H1 (cell line): ENCODE data around the gene A3GALT2. TPM values are rescaled to one million over a fixed set of nuclear protein-coding genes. Genes with fewer than 3 reads are reported as not detected.

Experiments
- CTCF ChIA-PET: fragments of 300-600 bp; sonication (Branson Sonifier 250); formaldehyde crosslinking; loops from one replicate; lab custom pipeline; 2021; ENCODE audit not compliant: partially characterized antibody; lab: Charles Lee
- POLR2A ChIA-PET: fragments of 300-600 bp; sonication (Branson Sonifier 250); formaldehyde crosslinking; loops from one replicate; lab custom pipeline; 2021; ENCODE audit warnings: inconsistent platforms; ENCODE audit not compliant: partially characterized antibody; lab: Charles Lee
- DNase-seq, 2 experiments: peaks; one replicate each; pipeline versions ENCODE4 v3.0.0 to v3.0.0-alpha.2; 2010 to 2022; ENCODE audit warnings: low spot score in 2 of 2, low read depth in 1 of 2, mixed read lengths in 1 of 2
- FAIRE-seq: peaks from 2 replicates; lab custom pipeline; 2011; peaks lifted over from hg19 to GRCh38; lab: Jason Lieb, UNC
- H2AFZ ChIP-seq: 2 replicates; pipeline ENCODE4 v1.8.1; 2012; ENCODE audit warnings: low read length, inconsistent platforms
- H2AK5ac ChIP-seq: 2 replicates; pipeline ENCODE4 v1.6.1; 2013; ENCODE audit warnings: low read depth, low read length
- H2BK120ac ChIP-seq: replicated peaks from 2 replicates; pipeline ENCODE3; 2013; ENCODE audit warnings: low read depth, low read length, inconsistent platforms
- H2BK12ac ChIP-seq: 2 replicates; pipeline ENCODE4 v1.6.1; 2013; ENCODE audit warnings: low read depth, low read length
- H2BK15ac ChIP-seq: 2 replicates; pipeline ENCODE4 v1.6.1; 2013; ENCODE audit warnings: low read length
- H2BK20ac ChIP-seq: 2 replicates; pipeline ENCODE4 v1.6.1; 2013; ENCODE audit warnings: low read length
- H2BK5ac ChIP-seq: 2 replicates; pipeline ENCODE4 v1.6.1; 2013; ENCODE audit warnings: low read depth, low read length
- H3K14ac ChIP-seq: 2 replicates; pipeline ENCODE4 v1.6.1; 2013; ENCODE audit warnings: inconsistent platforms; ENCODE audit not compliant: insufficient read length
- H3K18ac ChIP-seq: 2 replicates; pipeline ENCODE4 v1.6.1; 2013; ENCODE audit warnings: low read length; ENCODE audit errors: extremely low read depth
- H3K23ac ChIP-seq: 2 replicates; pipeline ENCODE4 v1.6.1; 2013; ENCODE audit warnings: inconsistent platforms; ENCODE audit not compliant: insufficient read length
- H3K23me2 ChIP-seq: 2 replicates; pipeline ENCODE4 v1.6.1; 2013; ENCODE audit warnings: low read depth, low read length
- H3K27ac ChIP-seq: 2 replicates; pipeline ENCODE4 v1.6.1; 2011; ENCODE audit warnings: low read depth, low read length, inconsistent platforms
- H3K27me3 ChIP-seq, 4 experiments: replicated peaks in 1 of 4; 1 replicate in 1 of 4; 2 replicates in 3 of 4; pipeline versions ENCODE4 v1.6.1 to v1.8.1; 2011 to 2013; ENCODE audit warnings: low read length in 3 of 4, mild to moderate bottlenecking in 3 of 4, inconsistent platforms in 2 of 4, mixed read lengths in 2 of 4, moderate library complexity in 1 of 4; ENCODE audit not compliant: control insufficient read depth in 3 of 4, insufficient read depth in 3 of 4; ENCODE audit errors: extremely low read depth in 1 of 4
- H3K36me3 ChIP-seq, 4 experiments: 2 replicates each; pipeline versions ENCODE4 v1.6.1 to v1.8.1; 2011 to 2013; ENCODE audit warnings: mild to moderate bottlenecking in 4 of 4, low read length in 3 of 4, moderate library complexity in 2 of 4, control low read depth in 1 of 4, inconsistent platforms in 1 of 4; ENCODE audit not compliant: insufficient read depth in 4 of 4, control insufficient read depth in 2 of 4
- H3K4ac ChIP-seq: replicated peaks from 2 replicates; pipeline ENCODE3; 2013; ENCODE audit warnings: low read length, low read depth, mixed read lengths, inconsistent platforms; ENCODE audit not compliant: insufficient read length
- H3K4me1 ChIP-seq, 4 experiments: replicated peaks in 1 of 4; 1 replicate in 1 of 4; 2 replicates in 3 of 4; pipeline versions ENCODE4 v1.6.1 to v1.8.1; 2011 to 2013; ENCODE audit warnings: low read length in 3 of 4, inconsistent platforms in 2 of 4, mixed read lengths in 1 of 4; ENCODE audit not compliant: insufficient read depth in 4 of 4, control insufficient read depth in 3 of 4
- H3K4me2 ChIP-seq, 2 experiments: 2 replicates each; pipeline versions ENCODE4 v1.6.1 to v1.8.1; 2011 to 2013; ENCODE audit warnings: low read depth in 2 of 2, low read length in 2 of 2, control low read depth in 1 of 2, inconsistent platforms in 1 of 2, mild to moderate bottlenecking in 1 of 2; ENCODE audit not compliant: insufficient read depth in 1 of 2
- H3K4me3 ChIP-seq, 4 experiments: fragments of 200-600, 300-600 bp in 1 of 4; sonication (generic), shearing (Covaris generic), sonication (Bioruptor Twin) in 1 of 4; 2 replicates each; pipeline versions ENCODE4 v1.5.1 to v1.8.1; 2011 to 2016; ENCODE audit warnings: low read length in 4 of 4, low read depth in 3 of 4, control low read depth in 2 of 4, inconsistent platforms in 2 of 4, mild to moderate bottlenecking in 2 of 4, mixed read lengths in 1 of 4, moderate library complexity in 1 of 4; ENCODE audit not compliant: insufficient read depth in 2 of 4; ENCODE audit errors: extremely low read depth in 1 of 4
- H3K56ac ChIP-seq: replicated peaks from 2 replicates; pipeline ENCODE3; 2013; ENCODE audit warnings: low read depth, mild to moderate bottlenecking, mixed read lengths, low read length, inconsistent platforms; ENCODE audit not compliant: insufficient read length
- H3K79me1 ChIP-seq: 2 replicates; pipeline ENCODE4 v1.6.1; 2013; ENCODE audit warnings: low read depth, low read length, control low read depth
- H3K79me2 ChIP-seq, 2 experiments: 2 replicates each; pipeline versions ENCODE4 v1.6.1 to v1.8.1; 2012 to 2013; ENCODE audit warnings: low read length in 2 of 2, mild to moderate bottlenecking in 2 of 2, inconsistent platforms in 1 of 2; ENCODE audit not compliant: insufficient read depth in 2 of 2, control insufficient read depth in 1 of 2
- H3K9ac ChIP-seq, 4 experiments: replicated peaks in 1 of 4; 1 replicate in 1 of 4; 2 replicates in 3 of 4; pipeline versions ENCODE4 v1.6.1 to v1.8.1; 2011 to 2013; ENCODE audit warnings: low read depth in 3 of 4, low read length in 3 of 4, control low read depth in 2 of 4, mild to moderate bottlenecking in 2 of 4, moderate library complexity in 2 of 4, inconsistent platforms in 1 of 4; ENCODE audit errors: extremely low read depth in 1 of 4
- H3K9me3 ChIP-seq, 2 experiments: 2 replicates each; pipeline versions ENCODE4 v1.6.1 to v1.8.1; 2012 to 2013; ENCODE audit warnings: mild to moderate bottlenecking in 2 of 2, moderate library complexity in 2 of 2, control low read depth in 1 of 2, inconsistent platforms in 1 of 2, low read depth in 1 of 2, low read length in 1 of 2, mixed read lengths in 1 of 2; ENCODE audit not compliant: insufficient read depth in 2 of 2
- H4K20me1 ChIP-seq, 2 experiments: replicated peaks in 1 of 2; 2 replicates each; pipeline versions ENCODE3 to v1.8.1; 2011 to 2013; ENCODE audit warnings: inconsistent platforms in 2 of 2, low read length in 2 of 2, mild to moderate bottlenecking in 1 of 2; ENCODE audit not compliant: insufficient read depth in 2 of 2, control insufficient read depth in 1 of 2
- H4K5ac ChIP-seq: 2 replicates; pipeline ENCODE4 v1.6.1; 2013; ENCODE audit warnings: low read length, low read depth, mixed read lengths, inconsistent platforms; ENCODE audit not compliant: insufficient read length
- H4K8ac ChIP-seq: 2 replicates; pipeline ENCODE4 v1.8.0; 2013; ENCODE audit warnings: mild to moderate bottlenecking, moderate library complexity, low read length, inconsistent platforms; ENCODE audit not compliant: insufficient read depth; ENCODE audit errors: extremely low read depth
- H4K91ac ChIP-seq: replicated peaks from 2 replicates; pipeline ENCODE3; 2013; ENCODE audit warnings: low read length, mixed read lengths, inconsistent platforms; ENCODE audit not compliant: insufficient read length
- BACH1 ChIP-seq: IDR thresholded peaks from 2 replicates; pipeline ENCODE4 v1.6.1; 2012; ENCODE audit warnings: low read length, improper control_type of control experiment
- CREB1 ChIP-seq: IDR thresholded peaks from 2 replicates; pipeline ENCODE4 v1.6.1; 2012; ENCODE audit warnings: inconsistent platforms
- CTBP2 ChIP-seq: IDR thresholded peaks from 2 replicates; pipeline ENCODE4 v1.7.0; 2011; ENCODE audit warnings: borderline replicate concordance, mild to moderate bottlenecking, moderate library complexity, mixed read lengths, low read length; ENCODE audit not compliant: insufficient read depth, insufficient read length
- EGR1 ChIP-seq: IDR thresholded peaks from 2 replicates; pipeline ENCODE4 v1.6.1; 2011; ENCODE audit warnings: low read depth, low read length, borderline replicate concordance
- JUN ChIP-seq: IDR thresholded peaks from 2 replicates; pipeline ENCODE4 v1.6.1; 2011; ENCODE audit warnings: low read depth, mild to moderate bottlenecking, improper control_type of control experiment, low read length
- KDM1A ChIP-seq: fragments of 200-600, 300-600 bp; sonication (generic); IDR thresholded peaks from 2 replicates; pipeline ENCODE4 v1.7.1; 2016; ENCODE audit warnings: mild to moderate bottlenecking, low read length, borderline replicate concordance
- MAX ChIP-seq: IDR thresholded peaks from 2 replicates; pipeline ENCODE4 v1.6.1; 2012; ENCODE audit warnings: inconsistent platforms
- POU5F1 ChIP-seq: IDR thresholded peaks from 2 replicates; pipeline ENCODE4 v1.6.1; 2011; ENCODE audit warnings: low read depth, mild to moderate bottlenecking, low read length, moderate library complexity
- RBBP5 ChIP-seq: IDR thresholded peaks from 2 replicates; pipeline ENCODE4 v1.7.1; 2012; ENCODE audit warnings: low read depth, mild to moderate bottlenecking, inconsistent platforms, low read length, moderate library complexity, borderline replicate concordance
- SIRT6 ChIP-seq: IDR thresholded peaks from one replicate; pipeline ENCODE4 v1.7.1; 2012; ENCODE audit warnings: low read length, inconsistent platforms
- SP1 ChIP-seq: IDR thresholded peaks from 2 replicates; pipeline ENCODE4 v1.6.1; 2011; ENCODE audit warnings: low read depth, low read length
- SP2 ChIP-seq: IDR thresholded peaks from 2 replicates; pipeline ENCODE4 v1.6.1; 2012; ENCODE audit warnings: mild to moderate bottlenecking, low read length, inconsistent platforms
- WGBS, 2 experiments: shearing (Covaris generic) in 1 of 2; methylation state at CpG; one replicate each; pipeline versions ENCODE4 v1.1.6 to v1.1.7; 2013 to 2015; ENCODE audit warnings: low lambda C conversion rate in 2 of 2, mixed read lengths in 2 of 2, inconsistent platforms in 1 of 2, low coverage in 1 of 2, missing lambda C conversion rate in 1 of 2; ENCODE audit not compliant: insufficient replicate concordance in 2 of 2, insufficient coverage in 1 of 2, insufficient read length in 1 of 2; ENCODE audit errors: extremely low coverage in 1 of 2, missing lambda C conversion rate in 1 of 2; 5-methylcytosine and 5-hydroxymethylcytosine counted together
- polyA plus RNA-seq, 7 experiments: library from polyadenylated mRNA; depleted of rRNA in 3 of 7; stranded (reverse) in 5 of 7; unstranded in 2 of 7; fragments of >200 nt in 5 of 7; fragments of 200-250 nt in 2 of 7; gene quantifications; 1 replicate in 5 of 7; 2 replicates in 1 of 7; 4 replicates in 1 of 7; pipeline versions ENCODE4 v1.2.1 to v1.2.3, GENCODE V29; 2011 to 2013; ENCODE audit warnings: missing spikeins in 2 of 7, mixed read lengths in 2 of 7
- total RNA-seq: library from RNA; stranded (reverse); fragmentation: NEBNext Ultra II Directional; extraction: Animal tissue kit (Norgen Biotek cat#: 25700); gene quantifications from 2 replicates; pipeline ENCODE4 v1.2.1, GENCODE V29; 2021
- TF ChIP-seq, protein P1 (sequence below): IDR thresholded peaks from 2 replicates; pipeline ENCODE4 v1.6.1; 2012; ENCODE audit warnings: inconsistent platforms

A3GALT2 gene
- total and polyA plus RNA-seq, 2 of the 8 experiments (the other 6 are each of a cell fraction or from before 2014, with no cell fraction given): not detected

DNA sequence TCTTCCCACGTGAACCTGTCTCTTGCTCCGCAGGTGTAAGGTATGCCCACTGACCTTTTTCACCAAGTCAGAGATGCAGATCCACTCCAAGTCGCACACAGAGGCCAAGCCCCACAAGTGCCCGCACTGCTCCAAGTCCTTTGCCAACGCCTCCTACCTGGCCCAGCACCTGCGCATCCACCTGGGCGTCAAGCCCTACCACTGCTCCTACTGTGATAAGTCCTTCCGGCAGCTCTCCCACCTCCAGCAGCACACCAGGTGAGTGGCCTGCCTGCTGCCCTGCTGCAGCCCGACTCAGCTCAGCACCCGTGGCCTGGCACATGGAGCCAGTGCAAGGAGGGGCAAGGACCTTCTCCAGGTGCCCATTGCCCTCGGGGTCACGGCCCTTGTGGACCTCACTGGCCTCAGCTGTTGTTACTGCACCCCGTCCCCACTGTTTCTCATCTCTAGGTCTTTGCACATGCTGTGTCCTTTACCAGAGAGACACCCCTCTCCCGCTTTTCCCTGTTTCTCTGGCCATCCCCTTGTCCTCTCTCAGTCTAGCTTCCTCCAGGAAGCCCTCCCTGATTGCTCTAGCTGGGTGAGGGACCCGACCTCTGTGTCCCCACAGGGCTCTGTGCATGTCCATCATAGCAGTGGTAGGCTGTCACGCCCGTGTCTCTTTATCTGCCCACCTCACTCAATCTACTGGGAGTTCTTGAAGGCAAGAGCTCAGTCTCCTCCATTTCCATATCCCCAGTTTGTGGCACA lies 39.2 kb downstream of the A3GALT2 start:
- H2BK120ac ChIP-seq: no peak overlapping the region
- H3K9ac ChIP-seq: no peak overlapping the region
- no peak overlapping the region for H2BK12ac ChIP-seq
- H2BK15ac ChIP-seq: no peak overlapping the region
- no peak overlapping the region for H2AK5ac ChIP-seq
- H2BK5ac ChIP-seq: peak overlapping the region; percentile 12; the same call in 1 of the 2 replicates
- peaks cover 6 to 14% (median 11%) of the 10 kb centered on the region in 4 experiments; a peak in 7 of 8 replicates for H3K36me3 ChIP-seq
- H3K9me3 ChIP-seq: no peaks in the 10 kb centered on the region
- H3K79me2 ChIP-seq: no peaks in the 10 kb centered on the region
- H3K27ac ChIP-seq: no peak overlapping the region
- peaks cover 0 to under 1% of the 10 kb centered on the region in 2 experiments for H4K20me1 ChIP-seq
- H3K18ac ChIP-seq: no peak overlapping the region
- H4K5ac ChIP-seq: no peak overlapping the region
- H2BK20ac ChIP-seq: no peak overlapping the region
- no peak for FAIRE-seq
- no peak overlapping the region for H3K4me3 ChIP-seq
- H2AFZ ChIP-seq: no peak overlapping the region
- H3K27me3 ChIP-seq: no peaks in the 10 kb centered on the region
- no peaks in the 10 kb centered on the region for H3K23me2 ChIP-seq
- ChIA-PET CTCF (interaction anchor here (0.6 to 2.3 kb wide), 4 partner anchors 14 to 174 kb away, joined by 3 to 13 read pairs (median 5); no protein-coding TSS in a partner anchor), POLR2A (no interaction called here)
- H3K56ac ChIP-seq: no peak overlapping the region
- H4K91ac ChIP-seq: no peak overlapping the region
- H3K23ac ChIP-seq: no peak overlapping the region
- H3K4me2 ChIP-seq: no peak overlapping the region
- no peaks in the 10 kb centered on the region for H3K79me1 ChIP-seq
- H3K4me1 ChIP-seq: no peaks in the 10 kb centered on the region
- WGBS, 2 experiments: 90% methylated on average over 17 of the region's 17 CpGs; no CpG with 5 or more reads in 1 of the 2 experiments
- H4K8ac ChIP-seq: no peak overlapping the region; the same call in 1 of the 2 replicates
- H3K4ac ChIP-seq: no peak overlapping the region
- H3K14ac ChIP-seq: no peak overlapping the region
- no peak for DNase-seq
- TF ChIP-seq SIRT6 (no peak), SP2 (no peak), MAX (no peak), RBBP5 (no peak), EGR1 (no peak), CREB1 (no peak), JUN (no peak), SP1 (no peak), KDM1A (no peak), POU5F1 (no peak), BACH1 (no peak), CTBP2 (no peak)
- TF ChIP-seq, protein P1, sequence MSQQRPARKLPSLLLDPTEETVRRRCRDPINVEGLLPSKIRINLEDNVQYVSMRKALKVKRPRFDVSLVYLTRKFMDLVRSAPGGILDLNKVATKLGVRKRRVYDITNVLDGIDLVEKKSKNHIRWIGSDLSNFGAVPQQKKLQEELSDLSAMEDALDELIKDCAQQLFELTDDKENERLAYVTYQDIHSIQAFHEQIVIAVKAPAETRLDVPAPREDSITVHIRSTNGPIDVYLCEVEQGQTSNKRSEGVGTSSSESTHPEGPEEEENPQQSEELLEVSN: no peak
